HG02840 (cell line): Measurements from ENCODE around the gene CHD1.

Experiments used
- ATAC-seq: cut with Tn5 transposase; IDR thresholded peaks from one replicate; pipeline ENCODE4 v1.9.1; 2021; ENCODE audit warnings: mild to moderate bottlenecking, moderate library complexity, moderate number of reproducible peaks; ENCODE audit not compliant: unreplicated experiment, low FRiP score

Gene CHD1

GRCh38 chr5:98905857-98906688 lies 22.7 kb downstream of the CHD1 start:
- ATAC-seq: no peak

- no peak for ATAC-seq
These were observed 24.0 kb downstream of the CHD1 start for GRCh38 chr5:98904780-98905179.

GRCh38 chr5:98902733-98903132 lies 26.1 kb downstream of the CHD1 start:
- ATAC-seq: no peak

GRCh38 chr5:98899456-98899855 lies 29.4 kb downstream of the CHD1 start:
- ATAC-seq: no peak

GRCh38 chr5:98898743-98899142 lies 30.1 kb downstream of the CHD1 start:
- no peak for ATAC-seq

- ATAC-seq: no peak
These were observed 37.2 kb downstream of the CHD1 start for GRCh38 chr5:98891591-98891990.

GRCh38 chr5:98880598-98880997 lies 48.2 kb downstream of the CHD1 start:
- no peak for ATAC-seq

GRCh38 chr5:98880151-98880550 lies 48.7 kb downstream of the CHD1 start:
- ATAC-seq: no peak

GRCh38 chr5:98877600-98877999 lies 51.2 kb downstream of the CHD1 start:
- no peak for ATAC-seq

- no peak for ATAC-seq
These were observed 56.1 kb downstream of the CHD1 start for GRCh38 chr5:98872674-98873073.

- ATAC-seq: no peak
These were observed 63.1 kb downstream of the CHD1 start for GRCh38 chr5:98865690-98866089.

- ATAC-seq: no peak
These were observed 81.8 kb downstream of the CHD1 start for GRCh38 chr5:98847054-98847453.

- ATAC-seq: no peak
These were observed 82.3 kb downstream of the CHD1 start for GRCh38 chr5:98846520-98846919.

GRCh38 chr5:98845878-98846277 lies 82.9 kb downstream of the CHD1 start:
- no peak for ATAC-seq

- no peak for ATAC-seq
These were observed 83.9 kb downstream of the CHD1 start for GRCh38 chr5:98844865-98845264.

GRCh38 chr5:98843481-98843880 lies 85.3 kb downstream of the CHD1 start:
- ATAC-seq: no peak

GRCh38 chr5:98840946-98841345 lies 87.9 kb downstream of the CHD1 start:
- no peak for ATAC-seq

- no peak for ATAC-seq
These were observed 89.1 kb downstream of the CHD1 start for GRCh38 chr5:98839469-98840383.

GRCh38 chr5:98836175-98836574 lies 92.6 kb downstream of the CHD1 start:
- ATAC-seq: no peak

- ATAC-seq: no peak
These were observed 101.1 kb downstream of the CHD1 start for GRCh38 chr5:98827588-98828284.

- no peak for ATAC-seq
These were observed 101.6 kb downstream of the CHD1 start for GRCh38 chr5:98827161-98827560.
